Activated naive CD8-positive, alpha-beta T cell treated with anti-CD3 and anti-CD28 coated beads, Interleukin-2, amount 50 U/mL, for 16 hours (primary cell): ENCODE data around the gene ING1.

Experiments used
- DNase-seq: peaks from one replicate; pipeline ENCODE4 v3.0.0-alpha.2; 2020; ENCODE audit warnings: low read depth, low spot score

Gene ING1

DNA sequence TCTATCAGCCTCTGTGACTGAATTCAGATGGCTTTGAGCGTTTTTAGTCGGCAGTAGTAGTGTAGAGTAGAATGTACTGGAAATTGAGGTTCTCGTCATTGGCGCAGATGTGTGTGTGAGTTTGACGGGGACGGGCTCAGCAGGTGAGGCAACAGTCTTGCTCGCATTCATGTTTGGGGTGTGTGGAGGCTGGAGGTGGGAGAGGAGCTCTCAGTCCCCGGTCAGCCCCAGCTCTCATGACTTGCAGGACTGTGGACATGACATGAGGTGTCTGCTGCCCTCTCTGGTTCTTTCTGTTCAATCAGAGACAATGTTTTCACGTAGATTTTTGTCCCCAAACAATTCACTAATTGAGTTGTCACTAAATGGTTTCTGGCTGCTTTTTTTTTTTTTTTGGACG is 57.2 kb downstream of the ING1 start:
- no peak for DNase-seq

DNA sequence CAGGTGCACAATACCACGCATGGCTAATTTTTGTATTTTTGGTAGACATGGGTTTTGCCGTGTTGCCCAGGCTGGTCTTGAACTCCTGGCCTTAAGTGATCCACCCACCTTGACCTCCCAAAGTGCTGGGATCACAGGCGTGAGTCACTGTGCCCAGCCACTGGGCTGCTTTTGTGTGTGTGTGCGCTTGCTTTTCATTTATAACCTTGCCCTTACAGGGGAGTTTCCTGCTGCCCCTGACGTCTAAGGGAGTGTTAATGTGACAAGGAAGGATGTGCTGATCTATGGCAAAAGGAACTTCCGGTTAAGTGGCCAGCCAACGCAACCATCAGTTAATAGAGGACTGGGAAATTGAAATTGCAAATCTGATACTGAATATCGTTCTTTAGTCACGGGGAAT is 57.7 kb downstream of the ING1 start:
- DNase-seq, result no peak

- DNase-seq, result no peak
Observed at GRCh38 chr13:110772091-110772984, 58.8 kb downstream of the ING1 start.
